ENCODE data around the gene FKBP11.
"Not testable (repeated sequence)": the region's sequence is repeated elsewhere in the genome, so short reads cannot be mapped to it uniquely, and the experiment has no call there.

Gene FKBP11

DNA sequence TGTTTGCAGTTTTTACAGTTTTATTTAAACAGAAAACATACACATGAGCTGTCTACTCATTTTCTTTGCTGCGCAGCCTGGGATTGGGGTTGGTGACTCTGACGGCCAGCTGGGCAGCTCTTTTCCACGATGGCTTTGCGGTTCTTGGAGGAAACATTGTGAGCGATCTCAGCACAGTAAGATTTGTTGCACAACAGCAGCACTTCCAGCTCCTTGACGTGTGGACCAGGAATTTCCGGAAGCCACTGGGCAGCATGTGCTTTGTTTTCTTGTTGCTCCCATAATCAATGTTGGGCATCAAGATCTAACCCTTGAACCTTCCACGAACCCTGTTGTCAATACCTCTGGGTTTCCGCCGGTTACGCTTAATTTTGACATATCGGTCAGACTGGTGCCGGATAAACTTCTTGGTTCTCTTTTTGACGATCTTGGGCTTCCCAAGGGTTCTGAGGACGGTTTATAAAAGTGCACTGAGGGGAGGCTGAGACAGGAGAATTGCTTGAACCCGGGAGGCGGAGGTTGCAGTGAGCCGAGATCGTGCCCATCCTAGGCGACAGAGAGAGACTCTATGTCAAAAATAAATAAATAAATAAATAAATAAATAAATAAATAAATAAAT is 21.8 kb downstream of the FKBP11 start:
- DNase-seq, result no peak

DNA sequence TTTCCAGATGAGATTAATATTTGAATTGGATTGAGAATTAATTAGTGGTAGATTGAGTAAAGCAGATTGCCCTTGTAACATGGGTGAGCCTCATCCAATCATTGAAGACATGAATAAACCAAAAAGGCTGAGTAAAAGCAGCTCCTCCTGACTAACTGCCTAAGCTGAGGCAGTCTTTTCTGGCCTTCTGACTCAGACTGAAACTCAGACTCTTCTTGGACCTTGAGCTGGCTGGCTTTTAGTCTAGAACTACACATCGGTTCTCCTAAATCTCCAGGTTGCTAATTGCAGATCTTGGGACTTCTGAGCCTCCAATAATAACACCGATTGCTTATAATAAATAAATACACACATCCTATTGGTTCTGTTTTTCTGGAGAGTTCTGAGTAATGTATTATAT is 24.0 kb downstream of the FKBP11 start:
- DNase-seq, result no peak

DNA sequence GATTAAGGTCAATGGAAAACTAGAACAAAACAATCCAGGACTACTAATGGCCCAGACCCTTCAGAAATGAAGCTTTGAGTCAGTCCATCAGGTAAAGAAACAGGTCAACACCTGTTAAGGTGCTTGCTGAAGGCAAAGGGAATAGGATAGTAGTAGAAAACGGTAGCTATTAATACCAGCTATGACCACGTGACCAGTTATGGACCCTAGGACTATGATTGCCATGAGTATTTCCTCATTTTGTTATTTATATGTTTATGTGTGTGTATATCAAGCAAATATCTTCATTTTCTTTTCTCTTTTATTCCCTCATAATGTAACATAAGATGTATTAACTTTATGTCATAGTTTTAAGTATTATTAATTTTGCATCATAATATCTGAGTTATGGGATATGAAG is 25.6 kb downstream of the FKBP11 start:
- DNase-seq, result no peak

DNA sequence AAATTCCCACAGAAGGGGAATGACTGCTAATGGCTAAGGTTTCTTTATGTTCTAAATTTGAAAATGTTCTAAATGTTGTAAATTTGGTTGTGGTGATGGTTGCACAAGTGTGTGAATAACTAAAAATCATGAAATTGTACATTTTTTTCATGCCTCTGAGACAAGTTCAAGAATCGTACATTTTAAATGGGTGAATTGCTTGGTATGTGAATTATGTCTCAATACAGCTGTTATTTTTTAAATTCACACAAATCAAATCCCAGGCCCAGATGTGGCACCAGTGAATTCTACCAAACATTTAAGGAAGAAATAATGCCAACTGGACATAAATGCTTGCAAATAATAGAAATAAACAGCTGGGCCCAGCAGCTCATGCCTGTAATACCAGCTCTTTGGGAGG is 31.0 kb downstream of the FKBP11 start:
- no peak for DNase-seq

DNA sequence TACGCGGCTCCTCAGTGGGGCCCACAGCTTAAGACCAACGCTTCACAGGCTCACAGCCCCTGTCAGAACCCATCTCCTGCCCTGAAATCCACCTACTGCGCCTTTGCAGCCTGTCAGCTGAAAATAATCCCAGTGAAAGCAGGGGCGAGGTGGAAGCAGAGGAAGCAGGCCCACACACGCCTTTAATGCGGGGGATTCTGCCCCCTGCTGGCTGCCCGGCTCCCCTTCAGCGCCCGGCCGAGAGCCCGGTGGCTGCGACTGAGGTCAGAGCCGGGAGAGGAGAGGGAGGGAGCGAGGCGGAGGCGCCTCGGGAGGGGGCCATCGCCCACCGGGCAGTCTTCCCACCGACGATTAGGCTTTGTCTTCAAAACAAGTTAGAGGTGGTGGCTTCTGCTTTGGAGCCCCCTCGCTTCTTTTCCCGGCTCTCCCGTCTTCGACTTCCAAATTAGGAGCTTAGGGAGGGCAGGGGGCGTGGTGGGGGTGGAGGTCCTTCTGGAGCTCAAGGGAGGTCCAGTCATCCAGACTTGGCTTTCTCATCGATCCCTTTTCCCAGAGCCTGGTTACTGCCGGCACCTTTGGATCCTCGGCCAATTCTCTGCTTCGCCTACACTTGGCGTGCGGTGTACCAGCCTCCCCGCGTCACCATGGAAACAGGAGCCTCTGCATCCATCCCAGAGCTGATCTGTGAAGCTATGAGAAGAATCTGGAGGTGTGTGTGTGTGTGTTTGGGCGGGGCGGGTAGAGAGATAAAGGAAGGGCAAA is 34.5 kb downstream of the FKBP11 start:
- no peak for DNase-seq

DNA sequence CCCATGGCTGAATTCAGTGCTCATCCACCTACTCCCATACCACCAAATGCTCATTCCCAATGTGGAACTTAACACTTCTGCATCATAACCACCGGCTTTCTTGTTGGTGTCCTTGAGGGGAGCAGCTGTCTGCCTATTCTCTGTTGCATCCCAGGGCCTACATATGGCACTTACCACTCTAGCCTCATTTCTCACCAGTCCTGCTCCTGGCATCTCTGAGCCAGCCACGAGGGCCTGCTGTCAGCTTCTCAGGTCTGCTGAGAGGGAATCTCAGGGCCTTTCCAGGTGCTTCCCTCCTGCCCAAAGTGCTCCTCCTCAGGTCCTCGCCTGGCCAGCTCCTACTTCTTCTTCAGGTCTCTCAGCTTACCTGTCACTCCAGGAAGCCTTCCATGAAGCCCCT is 35.6 kb downstream of the FKBP11 start:
- DNase-seq, result no peak

DNA sequence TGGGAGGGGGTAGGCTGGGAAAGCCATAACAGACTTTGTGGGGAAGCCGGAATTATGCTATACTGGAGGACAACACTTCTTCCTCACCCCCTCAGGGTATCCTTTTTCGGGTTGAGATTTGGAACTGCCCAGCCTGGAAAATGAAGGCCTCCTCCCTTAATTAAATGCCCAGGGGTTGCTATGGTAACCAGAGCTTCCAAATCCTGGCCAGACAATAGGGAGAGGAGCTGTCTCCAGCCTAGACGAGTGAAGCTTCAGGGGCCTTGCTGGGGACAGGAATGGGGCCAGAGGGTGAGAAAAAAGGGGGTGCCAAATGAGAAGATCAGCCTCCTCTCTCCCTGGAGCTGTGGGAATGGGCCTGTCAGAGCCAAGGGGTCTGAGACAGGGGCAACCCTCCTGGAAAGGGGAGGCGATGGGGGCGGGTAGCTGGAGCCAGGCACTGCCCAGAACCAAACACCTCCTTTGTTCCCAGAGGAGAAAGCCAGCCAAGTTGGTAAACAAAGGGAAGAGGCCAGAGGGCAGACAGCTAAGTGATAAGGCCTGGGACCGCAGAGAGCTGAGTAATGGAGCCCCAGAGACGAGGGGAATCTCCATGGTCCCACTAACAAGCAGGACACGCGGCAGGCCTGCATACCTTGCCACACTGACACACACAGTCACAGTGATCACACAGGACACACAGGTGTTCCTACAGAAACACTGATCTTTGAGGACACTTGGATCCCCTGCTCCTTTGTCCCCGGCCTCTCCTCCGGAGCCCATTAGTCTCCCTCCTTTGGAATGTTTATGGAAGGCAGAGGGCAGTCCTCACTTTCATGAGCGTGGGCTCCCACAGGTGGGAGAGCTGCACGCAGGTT is 41.8 kb downstream of the FKBP11 start:
- no peak for DNase-seq

DNA sequence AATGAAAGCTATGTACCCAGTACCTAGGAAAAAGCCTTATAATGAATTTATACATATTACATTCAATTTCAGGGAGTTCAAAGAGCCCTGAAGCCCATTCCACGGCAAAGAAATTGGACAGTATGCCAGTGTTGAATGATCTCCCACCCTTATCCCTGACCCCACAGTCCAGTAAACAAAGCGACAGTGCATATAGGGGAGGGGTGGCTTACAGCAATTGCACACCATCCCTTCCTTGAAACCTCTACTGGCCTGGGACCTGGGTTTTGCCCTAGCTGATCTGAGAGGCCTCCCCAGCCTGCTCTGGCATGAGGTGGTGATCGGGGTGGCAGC is 42.4 kb downstream of the FKBP11 start:
- DNase-seq, result no peak

DNA sequence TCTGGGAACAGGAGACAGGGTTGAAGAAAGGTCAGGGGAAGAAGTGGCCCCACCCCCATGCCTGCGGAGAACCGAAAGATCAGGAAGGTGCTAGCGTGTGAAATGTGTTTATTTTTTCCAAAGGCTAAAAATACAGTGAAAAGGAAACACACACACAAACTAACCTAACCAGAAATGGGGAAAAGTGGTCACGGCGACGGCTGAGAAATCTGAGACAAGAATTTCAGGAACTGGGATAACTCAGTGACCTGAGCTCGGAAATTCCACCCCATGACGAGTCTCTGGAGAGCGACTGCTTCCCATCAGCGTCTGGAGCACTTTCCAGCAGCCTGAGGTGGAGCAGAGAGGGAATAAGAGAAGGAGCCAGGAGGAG is 43.0 kb downstream of the FKBP11 start:
- no peak for DNase-seq

DNA sequence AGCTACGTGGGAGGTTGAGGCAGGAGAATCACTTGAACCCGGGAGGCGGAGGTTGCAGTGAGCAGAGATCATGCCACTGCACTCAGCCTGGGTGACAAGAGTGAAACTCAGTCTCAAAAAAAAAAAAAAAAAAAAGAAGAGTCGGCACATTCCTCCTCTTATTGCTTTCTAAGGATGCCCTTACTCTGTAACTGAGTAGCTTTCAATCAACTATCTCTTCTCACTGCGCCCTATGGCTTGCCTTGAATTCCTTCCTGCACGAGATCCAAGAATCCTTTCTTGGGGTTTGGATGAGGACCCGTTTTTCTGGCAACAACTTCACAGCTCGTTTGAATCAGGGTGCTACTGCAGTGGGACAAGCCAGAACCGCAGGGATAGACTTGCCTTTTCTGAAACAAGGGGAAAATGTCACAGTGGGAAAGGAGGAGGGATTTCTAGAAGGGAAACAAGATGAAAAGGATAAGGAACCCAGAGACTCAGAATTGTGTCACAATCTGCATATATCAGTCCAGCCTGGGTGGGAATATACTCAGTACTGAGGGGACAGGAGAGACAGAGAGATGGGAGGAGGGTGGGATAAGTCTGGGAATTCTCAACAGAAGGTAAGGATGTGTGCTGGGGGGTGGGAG is 43.5 kb downstream of the FKBP11 start:
- DNase-seq, result no peak

DNA sequence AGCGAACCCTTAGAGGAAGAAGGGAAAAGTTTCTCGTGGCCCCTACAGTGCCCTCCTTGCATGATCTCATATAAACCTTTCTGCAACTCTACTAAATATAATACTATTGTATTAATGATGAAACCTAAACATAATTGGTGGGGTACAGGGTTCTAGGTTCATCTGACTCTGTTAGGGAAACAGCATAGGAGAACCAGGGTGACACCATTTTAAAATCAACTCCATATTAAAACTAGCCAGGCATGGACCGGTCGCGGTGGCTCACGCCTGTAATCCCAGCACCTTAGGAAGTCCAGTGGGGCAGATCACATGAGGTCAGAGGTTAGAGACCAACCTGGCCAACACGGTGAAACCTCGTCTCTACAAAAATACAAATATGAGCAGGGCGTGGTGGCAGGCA is 44.6 kb downstream of the FKBP11 start:
- DNase-seq, result no peak

DNA sequence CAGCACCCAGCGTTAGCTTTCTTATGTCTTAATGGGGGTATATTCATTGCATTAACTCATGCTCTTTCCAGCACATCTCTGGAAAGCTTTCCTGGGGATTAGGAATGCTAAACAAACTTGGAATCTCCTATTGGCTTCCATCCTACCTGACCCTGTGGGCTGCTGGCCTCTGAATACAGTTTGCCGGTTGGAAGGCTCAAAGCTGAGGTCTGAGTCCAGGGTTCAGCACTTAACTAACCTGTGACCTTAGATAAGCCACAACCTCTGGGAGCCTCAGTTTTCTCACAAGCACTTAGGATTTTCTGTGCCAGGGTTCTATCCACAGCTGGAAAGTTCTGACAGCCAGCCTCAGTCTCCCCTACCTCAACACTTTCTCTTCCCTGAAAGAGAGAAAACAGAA is 46.7 kb downstream of the FKBP11 start:
- DNase-seq, result no peak

DNA sequence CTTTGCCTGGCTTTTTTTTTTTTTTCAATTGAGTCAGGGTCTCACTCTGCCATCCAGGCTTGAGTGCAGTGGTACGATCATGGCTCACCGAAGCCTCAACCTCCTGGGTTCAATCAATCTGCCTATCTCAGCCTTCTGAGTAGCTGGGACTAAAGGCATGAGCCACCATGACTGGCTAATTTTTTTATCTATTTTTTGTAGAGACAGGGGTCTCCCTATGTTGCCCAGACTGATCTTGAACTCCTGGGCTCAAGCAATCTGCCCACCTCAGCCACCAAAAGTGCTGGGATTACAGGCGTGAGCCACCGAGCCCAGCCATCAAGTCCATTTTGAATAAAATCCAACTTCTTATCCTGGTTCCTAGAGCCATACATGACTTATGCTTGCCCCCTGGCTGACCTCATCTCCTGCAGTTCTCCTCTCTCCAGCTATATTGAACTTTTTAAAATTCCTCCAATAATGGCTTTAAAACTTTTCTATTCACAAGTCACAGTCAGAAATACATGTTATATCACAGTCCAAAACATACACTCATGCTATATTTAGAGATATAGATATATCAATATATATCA is 49.3 kb downstream of the FKBP11 start:
- no peak for DNase-seq

DNA sequence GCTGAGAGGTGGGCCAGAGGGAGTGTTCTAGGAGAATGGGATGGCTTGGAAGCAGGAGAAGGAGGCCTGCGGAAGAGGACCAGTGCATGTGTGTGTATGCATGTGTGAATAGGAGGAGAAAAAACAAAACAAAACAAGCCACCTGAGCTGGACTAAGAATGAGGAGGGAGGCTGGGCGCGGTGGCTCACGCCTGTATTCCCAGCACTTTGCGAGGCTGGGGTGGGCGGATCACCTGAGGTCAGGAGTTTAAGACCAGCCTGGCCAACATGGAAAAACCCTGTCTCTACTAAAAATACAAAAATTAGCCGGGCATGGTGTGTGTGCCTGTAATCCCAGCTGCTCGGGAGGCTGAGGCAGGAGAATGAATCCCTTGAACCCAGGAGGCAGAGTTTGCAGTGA is 51.8 kb downstream of the FKBP11 start:
- DNase-seq, result not testable (repeated sequence)

DNA sequence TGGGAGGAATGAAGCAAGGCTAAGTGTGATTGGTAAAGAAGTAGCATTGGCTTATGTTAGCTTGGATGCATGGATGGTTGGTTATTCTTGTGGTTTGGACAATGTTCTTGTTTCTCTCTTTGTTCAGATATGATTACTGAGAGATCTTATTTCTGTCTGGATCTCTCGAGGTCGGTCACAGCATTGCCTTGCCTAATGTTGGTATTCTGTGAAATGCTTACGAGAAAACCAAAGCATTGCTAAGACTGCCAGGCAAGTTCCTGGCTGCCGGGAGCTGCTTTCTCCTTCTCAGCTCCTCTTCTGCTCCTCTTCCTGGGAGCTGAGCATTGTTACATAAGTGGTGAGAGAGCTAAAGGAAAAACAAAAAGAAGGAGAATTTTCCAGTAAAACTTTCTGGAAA is 52.2 kb downstream of the FKBP11 start:
- no peak for DNase-seq

Data from GF-D8 (cell line).